GM06990 (cell line): ENCODE results near the gene ANKRD44.

Experiments
- DNase-seq: peaks from one replicate; pipeline ENCODE4 v3.0.0-alpha.2; 2011; ENCODE audit not compliant: insufficient read length; ENCODE audit errors: extremely low read depth
- H3K27me3 ChIP-seq: replicated peaks from 2 replicates; pipeline ENCODE4 v1.6.0; 2011; ENCODE audit warnings: low read length; ENCODE audit not compliant: control insufficient read depth, insufficient read depth
- H3K36me3 ChIP-seq: 2 replicates; pipeline ENCODE4 v1.5.1; 2011; ENCODE audit warnings: low read length; ENCODE audit not compliant: control insufficient read depth, insufficient read depth
- H3K4me3 ChIP-seq: replicated peaks from 2 replicates; pipeline ENCODE4 v1.5.1; 2011; ENCODE audit warnings: low read depth, mild to moderate bottlenecking, control low read depth, low read length
- TF ChIP-seq, protein P1 (sequence below): IDR thresholded peaks from 2 replicates; pipeline ENCODE4 v1.5.1; 2011; ENCODE audit warnings: low read length, control low read depth, mild to moderate bottlenecking, inconsistent platforms; ENCODE audit not compliant: insufficient read depth, poor library complexity, severe bottlenecking

Gene ANKRD44

DNA sequence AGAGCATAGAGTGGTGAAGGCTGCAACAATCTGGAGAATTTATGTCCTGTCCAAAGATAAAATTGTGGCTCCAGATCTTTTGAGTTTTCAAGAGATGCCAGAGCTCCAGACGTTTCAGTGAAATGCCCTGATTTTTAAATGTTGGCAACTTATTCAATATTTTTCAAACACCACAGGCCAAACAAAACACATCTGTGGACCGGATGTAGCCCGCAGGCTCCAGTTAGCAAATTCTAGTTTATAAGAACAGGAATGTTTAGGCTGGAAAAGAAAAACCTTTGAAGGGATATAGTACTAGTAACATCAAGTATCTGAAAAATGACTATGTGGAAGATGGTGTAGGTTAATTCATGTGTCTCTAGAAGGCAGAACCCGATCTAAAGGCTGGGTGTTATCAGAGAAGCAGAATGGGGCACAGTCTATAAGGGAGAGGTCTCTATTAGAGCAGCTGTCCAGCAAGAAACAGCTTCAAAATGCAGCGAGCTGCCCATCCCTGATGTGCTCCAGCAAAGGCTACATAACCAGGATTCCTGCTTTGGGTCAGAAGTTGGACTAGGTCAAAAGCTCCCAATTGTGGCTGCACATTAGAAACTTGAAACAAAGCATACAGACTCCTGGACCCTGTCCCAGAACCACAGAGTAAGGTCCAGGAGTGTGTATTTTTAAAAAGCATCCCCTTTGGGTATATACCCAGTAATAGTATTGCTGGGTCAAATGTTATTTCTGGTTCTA, 105.9 kb downstream of the ANKRD44 start:
- TF ChIP-seq, protein P1, sequence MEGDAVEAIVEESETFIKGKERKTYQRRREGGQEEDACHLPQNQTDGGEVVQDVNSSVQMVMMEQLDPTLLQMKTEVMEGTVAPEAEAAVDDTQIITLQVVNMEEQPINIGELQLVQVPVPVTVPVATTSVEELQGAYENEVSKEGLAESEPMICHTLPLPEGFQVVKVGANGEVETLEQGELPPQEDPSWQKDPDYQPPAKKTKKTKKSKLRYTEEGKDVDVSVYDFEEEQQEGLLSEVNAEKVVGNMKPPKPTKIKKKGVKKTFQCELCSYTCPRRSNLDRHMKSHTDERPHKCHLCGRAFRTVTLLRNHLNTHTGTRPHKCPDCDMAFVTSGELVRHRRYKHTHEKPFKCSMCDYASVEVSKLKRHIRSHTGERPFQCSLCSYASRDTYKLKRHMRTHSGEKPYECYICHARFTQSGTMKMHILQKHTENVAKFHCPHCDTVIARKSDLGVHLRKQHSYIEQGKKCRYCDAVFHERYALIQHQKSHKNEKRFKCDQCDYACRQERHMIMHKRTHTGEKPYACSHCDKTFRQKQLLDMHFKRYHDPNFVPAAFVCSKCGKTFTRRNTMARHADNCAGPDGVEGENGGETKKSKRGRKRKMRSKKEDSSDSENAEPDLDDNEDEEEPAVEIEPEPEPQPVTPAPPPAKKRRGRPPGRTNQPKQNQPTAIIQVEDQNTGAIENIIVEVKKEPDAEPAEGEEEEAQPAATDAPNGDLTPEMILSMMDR = no peak
- H3K36me3 ChIP-seq = peaks cover 1% of the 10 kb centered on the region
- H3K4me3 ChIP-seq = no peak overlapping the region
- DNase-seq = no peak
- no peaks in the 10 kb centered on the region for H3K27me3 ChIP-seq

DNA sequence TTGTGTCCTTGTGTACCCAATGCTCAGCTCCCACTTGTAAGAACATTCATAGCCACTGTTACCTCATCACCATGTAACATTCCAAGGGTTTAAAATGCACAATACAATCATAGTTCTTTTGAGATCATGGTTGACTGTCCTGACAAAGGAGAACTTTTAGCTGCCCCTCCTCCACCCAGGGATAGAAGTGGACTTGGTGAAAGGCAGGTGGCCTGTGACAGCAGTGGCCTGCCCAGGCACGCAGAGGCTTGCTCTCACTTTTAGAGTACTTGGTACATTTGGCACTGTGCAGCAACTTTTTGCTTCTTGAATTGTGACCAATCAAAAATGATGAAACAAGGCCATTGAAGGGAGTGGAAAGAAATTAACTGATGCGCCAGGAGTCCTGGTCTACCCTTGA, 108.7 kb downstream of the ANKRD44 start:
- TF ChIP-seq, protein P1 = no peak
- peaks cover 1% of the 10 kb centered on the region for H3K36me3 ChIP-seq
- H3K27me3 ChIP-seq = no peaks in the 10 kb centered on the region
- no peak for DNase-seq
- no peak overlapping the region for H3K4me3 ChIP-seq

DNA sequence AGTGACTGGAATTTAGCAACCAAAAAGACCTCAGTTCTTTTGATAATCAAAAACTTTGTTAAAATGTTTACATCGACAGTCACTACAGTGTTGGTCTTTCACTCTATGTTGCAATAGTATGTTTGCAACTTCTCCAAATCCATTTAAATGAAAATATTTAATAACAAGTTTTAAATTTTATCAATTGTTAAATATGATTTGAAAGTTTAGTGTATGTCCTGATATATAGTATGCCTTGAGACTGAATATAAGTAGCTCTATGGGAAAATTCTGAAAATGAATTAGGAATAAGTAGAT, 109.9 kb downstream of the ANKRD44 start:
- H3K36me3 ChIP-seq = peaks cover 1% of the 10 kb centered on the region
- TF ChIP-seq, protein P1 = no peak
- no peak overlapping the region for H3K4me3 ChIP-seq
- no peak for DNase-seq
- no peaks in the 10 kb centered on the region for H3K27me3 ChIP-seq

DNA sequence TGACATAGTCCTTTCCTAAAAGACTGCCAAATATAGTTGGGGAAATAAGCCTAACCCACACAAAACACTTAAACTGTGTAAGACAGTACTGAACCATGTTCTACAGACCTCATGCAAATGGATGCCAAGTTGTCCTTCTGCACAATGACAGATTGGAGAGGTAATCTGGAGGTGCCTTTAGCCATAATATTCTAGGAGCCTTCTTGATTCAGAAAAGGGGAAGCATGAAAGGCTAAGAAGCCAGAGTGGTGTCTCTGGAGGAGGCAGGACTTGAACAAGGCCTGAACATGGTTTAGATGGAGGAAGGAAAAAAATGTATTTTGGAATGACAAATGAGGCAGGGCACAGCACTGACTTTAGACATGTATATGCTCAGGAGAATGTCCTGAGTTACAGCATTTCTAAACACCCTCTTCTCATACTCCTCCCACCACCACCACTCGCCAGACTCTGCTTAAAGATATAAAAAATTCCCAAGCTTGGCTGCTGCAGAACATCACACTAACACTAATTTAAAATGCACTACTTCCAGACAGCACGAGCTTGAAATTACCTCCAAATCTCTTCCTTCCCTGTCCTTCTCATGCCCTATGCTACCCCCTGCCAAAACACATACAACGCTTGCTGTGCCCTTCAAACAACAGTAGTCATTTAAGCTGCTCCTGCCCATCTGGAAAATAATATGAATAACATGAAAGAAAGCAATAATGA, 110.4 kb downstream of the ANKRD44 start:
- Histone ChIP-seq H3K4me3 (no peak overlapping the region), H3K36me3 (no peaks in the 10 kb centered on the region; the same call in none of the 2 replicates), H3K27me3 (no peaks in the 10 kb centered on the region)
- DNase-seq = no peak
- TF ChIP-seq, protein P1 = no peak

DNA sequence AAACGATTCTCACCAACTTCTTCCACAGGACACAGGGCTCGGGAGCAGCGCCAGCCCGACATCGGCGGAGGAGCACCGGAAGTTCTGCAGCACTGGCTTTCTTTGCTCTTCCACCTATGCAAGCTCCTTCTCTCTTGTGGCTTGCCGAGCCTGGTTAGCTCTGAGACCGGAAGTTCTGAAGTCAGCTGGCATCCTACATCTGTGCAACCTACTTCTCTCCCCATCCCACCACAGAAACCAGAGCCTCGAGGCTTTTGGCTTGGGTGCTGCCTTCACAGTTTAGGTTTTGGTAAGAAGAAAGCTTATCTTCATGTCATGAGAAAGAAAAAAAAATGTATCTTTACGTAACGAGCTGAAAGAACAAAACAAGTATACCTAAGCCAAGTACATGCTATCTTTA, 111.7 kb downstream of the ANKRD44 start:
- Histone ChIP-seq H3K36me3 (no peaks in the 10 kb centered on the region), H3K27me3 (no peaks in the 10 kb centered on the region), H3K4me3 (peak overlapping the region; percentile 63)
- TF ChIP-seq, protein P1 = no peak
- DNase-seq = peak; percentile 89

DNA sequence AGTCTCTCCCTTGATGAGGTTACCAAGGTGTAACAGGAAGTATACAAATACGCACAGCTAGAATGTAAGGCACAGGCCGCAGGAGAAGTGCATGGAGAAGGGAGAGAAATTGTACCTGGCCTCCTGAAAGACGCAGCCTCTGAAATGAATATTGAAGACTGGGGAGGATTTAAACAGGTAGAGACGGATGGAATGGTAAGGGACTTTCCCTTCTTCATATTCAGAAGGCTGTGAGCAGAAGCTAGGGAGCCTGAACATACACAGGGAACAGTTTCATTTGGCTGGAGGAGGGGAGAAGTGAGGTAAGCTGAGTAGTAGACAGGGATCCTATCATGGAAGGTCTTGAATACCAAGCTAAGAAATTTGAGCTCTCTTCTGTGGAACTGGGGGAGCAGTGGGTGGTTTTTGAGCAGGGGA, 112.7 kb downstream of the ANKRD44 start:
- Histone ChIP-seq H3K36me3 (no peaks in the 10 kb centered on the region), H3K27me3 (no peaks in the 10 kb centered on the region), H3K4me3 (peak overlapping the region; percentile 63)
- DNase-seq = no peak
- TF ChIP-seq, protein P1 = no peak
